Duodenal mucosa (tissue), 2 donors: ENCODE results near the gene ZBTB3.
"Not testable (repeated sequence)": the region's sequence is repeated elsewhere in the genome, so short reads cannot be mapped to it uniquely, and the experiment has no call there.

ENCODE experiments used
- H3K27ac ChIP-seq: one replicate; pipeline ENCODE4 v1.7.0; 2013; ENCODE audit warnings: low read depth, low read length
- H3K27me3 ChIP-seq, 2 donors: one replicate each; pipeline ENCODE4 v1.7.0; 2013; ENCODE audit warnings: low read length in 2 of 2, control low read depth in 1 of 2; ENCODE audit not compliant: insufficient read depth in 2 of 2, control insufficient read depth in 1 of 2
- H3K36me3 ChIP-seq, 2 donors: one replicate each; pipeline ENCODE4 v1.7.0; 2013; ENCODE audit warnings: low read length in 2 of 2, control low read depth in 1 of 2; ENCODE audit not compliant: insufficient read depth in 2 of 2, control insufficient read depth in 1 of 2
- H3K4me1 ChIP-seq, 2 donors: one replicate each; pipeline ENCODE4 v1.7.0; 2013; ENCODE audit warnings: low read length in 2 of 2, control low read depth in 1 of 2; ENCODE audit not compliant: insufficient read depth in 2 of 2, control insufficient read depth in 1 of 2
- H3K4me3 ChIP-seq, 2 donors: one replicate each; pipeline ENCODE4 v1.7.0; 2013; ENCODE audit warnings: low read length in 2 of 2, low read depth in 1 of 2
- H3K9ac ChIP-seq, 2 donors: one replicate each; pipeline ENCODE4 v1.7.0; 2013; ENCODE audit warnings: low read length in 2 of 2, low read depth in 1 of 2
- H3K9me3 ChIP-seq, 2 donors: one replicate each; pipeline ENCODE4 v1.7.0; 2013; ENCODE audit warnings: low read length in 2 of 2, control low read depth in 1 of 2; ENCODE audit not compliant: control insufficient read depth in 1 of 2

ZBTB3 gene

DNA sequence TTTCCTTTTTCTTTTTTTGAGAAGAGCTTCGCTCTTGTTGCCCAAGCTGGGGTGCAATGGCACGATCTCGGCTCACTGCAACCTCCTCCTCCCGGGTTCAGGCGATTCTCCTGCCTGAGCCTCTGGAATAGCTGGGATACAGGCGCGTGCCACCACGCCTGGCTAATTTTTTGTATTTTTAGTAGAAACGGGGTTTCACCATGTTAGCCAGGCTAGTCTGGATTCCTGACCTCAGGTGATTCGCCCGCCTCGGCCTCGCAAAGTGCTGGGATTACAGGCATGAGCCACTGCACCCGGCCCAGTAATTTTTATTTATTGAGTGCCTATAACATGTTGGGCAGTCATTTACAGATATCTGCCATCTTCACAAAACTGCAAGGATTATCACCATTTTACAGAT is 23.9 kb downstream of the ZBTB3 start:
- Histone ChIP-seq H3K9ac (peak overlapping the region; percentile 8 to 55), H3K36me3 (peaks cover 8 to 16% of the 10 kb centered on the region in 2 donors), H3K4me3 (peak overlapping the region; percentile 48 to 98), H3K4me1 (peaks cover 9 to 15% of the 10 kb centered on the region in 2 donors)
- not testable (repeated sequence) for H3K27ac ChIP-seq, H3K27me3 ChIP-seq, H3K9me3 ChIP-seq

DNA sequence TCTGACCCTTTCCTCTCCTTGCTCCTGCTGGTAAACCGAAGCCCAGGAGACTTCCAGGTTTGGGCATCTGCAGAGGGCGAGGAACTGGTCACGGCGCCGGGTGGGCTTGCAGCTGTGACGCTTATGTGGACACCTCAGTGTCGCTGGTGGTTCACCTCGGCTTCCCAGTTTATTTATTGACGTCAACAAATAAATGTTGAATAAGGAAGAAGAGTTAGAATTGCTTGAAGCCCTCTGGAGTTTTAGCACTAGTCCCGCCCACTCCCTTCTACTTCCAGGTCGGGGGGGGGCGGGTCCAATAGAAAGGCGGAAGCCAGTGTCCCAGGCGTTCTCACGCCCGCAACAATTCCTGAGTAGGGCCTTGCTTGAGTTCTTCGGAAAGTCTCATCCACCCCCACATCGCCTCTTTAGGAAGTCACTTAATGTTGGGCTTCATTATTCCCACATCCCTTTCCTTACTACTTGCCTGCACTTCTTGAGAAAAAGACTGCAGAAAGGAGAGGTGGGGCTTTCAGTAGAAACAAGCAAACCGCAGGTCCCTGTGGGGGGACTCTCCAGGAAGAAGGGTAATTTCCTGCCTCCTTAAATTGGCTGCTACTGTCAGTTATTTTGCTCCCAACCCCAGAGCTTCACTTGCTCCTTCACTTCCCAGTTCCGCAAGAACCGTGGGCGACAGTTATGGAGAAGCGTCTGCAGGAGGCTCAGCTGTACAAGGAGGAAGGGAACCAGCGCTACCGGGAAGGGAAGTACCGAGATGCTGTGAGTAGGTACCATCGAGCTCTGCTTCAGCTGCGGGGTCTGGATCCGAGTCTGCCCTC is 25.6 kb downstream of the ZBTB3 start, which contains the start of gene TTC9C:
TTC9C (plus strand) TSS at position 316 of the 818 bp plus-strand sequence; CDS start at position 679, 363 bp downstream.
- Histone ChIP-seq H3K4me3 (peak within 1 kb of the TSS; percentile 98), H3K4me1 (peaks cover 21 to 30% of the 10 kb centered on the region in 2 donors), H3K36me3 (peaks cover 6 to 14% of the 10 kb centered on the region in 2 donors), H3K9me3 (no peaks in the 10 kb centered on the region), H3K27ac (peak within 1 kb of the TSS; percentile 94), H3K27me3 (no peaks in the 10 kb centered on the region), H3K9ac (peak within 1 kb of the TSS; percentile 87 to 96)

- Histone ChIP-seq H3K9ac (peak overlapping the region; percentile 77 to 87), H3K36me3 (peaks cover 2 to 15% of the 10 kb centered on the region in 2 donors), H3K4me3 (peak overlapping the region; percentile 98), H3K9me3 (no peaks in the 10 kb centered on the region), H3K27ac (peak overlapping the region; percentile 94), H3K27me3 (no peaks in the 10 kb centered on the region), H3K4me1 (peaks cover 21 to 30% of the 10 kb centered on the region in 2 donors)
Observed at GRCh38 chr11:62727872-62728170, 26.1 kb downstream of the ZBTB3 start.

- Histone ChIP-seq H3K27ac (peak within 1 kb of the TSS; percentile 94), H3K4me1 (peaks cover 21 to 30% of the 10 kb centered on the region in 2 donors)
Observed at GRCh38 chr11:62727165-62727871, 26.6 kb downstream of the ZBTB3 start, which contains the start of gene HNRNPUL2. HNRNPUL2 (minus strand) TSS chr11:62727457; CDS start chr11:62727156, 301 bp downstream.

GRCh38 chr11:62726915-62727164 is 27.1 kb downstream of the ZBTB3 start:
- peak overlapping the region; percentile 98 for H3K4me3 ChIP-seq
- peak overlapping the region; percentile 94 for H3K27ac ChIP-seq
- no peaks in the 10 kb centered on the region for H3K27me3 ChIP-seq
- H3K4me1 ChIP-seq = peaks cover 21 to 30% of the 10 kb centered on the region in 2 donors
- H3K36me3 ChIP-seq = peaks cover 11 to 25% of the 10 kb centered on the region in 2 donors
- peak overlapping the region; percentile 95 to 96 for H3K9ac ChIP-seq
- H3K9me3 ChIP-seq = no peaks in the 10 kb centered on the region

More at GRCh38 chr11:62727165-62727871, 26.6 kb downstream of the ZBTB3 start, which contains the start of gene HNRNPUL2:
- Histone ChIP-seq H3K36me3 (peaks cover 6 to 20% of the 10 kb centered on the region in 2 donors), H3K9ac (peak within 1 kb of the TSS; percentile 95 to 96), H3K27me3 (no peaks in the 10 kb centered on the region), H3K4me3 (peak within 1 kb of the TSS; percentile 98), H3K9me3 (no peaks in the 10 kb centered on the region)

GRCh38 chr11:62726156-62726914 is 27.6 kb downstream of the ZBTB3 start:
- Histone ChIP-seq H3K4me3 (peak overlapping the region; percentile 98), H3K27ac (peak overlapping the region; percentile 94), H3K27me3 (no peaks in the 10 kb centered on the region), H3K9ac (peak overlapping the region; percentile 95 to 96), H3K4me1 (peaks cover 21 to 28% of the 10 kb centered on the region in 2 donors), H3K36me3 (peaks cover 16 to 30% of the 10 kb centered on the region in 2 donors), H3K9me3 (no peaks in the 10 kb centered on the region)

- H3K9me3 ChIP-seq = no peaks in the 10 kb centered on the region
- no peaks in the 10 kb centered on the region for H3K27me3 ChIP-seq
- peak overlapping the region; percentile 95 to 96 for H3K9ac ChIP-seq
- H3K36me3 ChIP-seq = peaks cover 23 to 37% of the 10 kb centered on the region in 2 donors
- H3K4me3 ChIP-seq = peak overlapping the region; percentile 98
- peaks cover 21 to 24% of the 10 kb centered on the region in 2 donors for H3K4me1 ChIP-seq
- no peak overlapping the region for H3K27ac ChIP-seq
Observed at GRCh38 chr11:62725646-62726045, 28.3 kb downstream of the ZBTB3 start.

DNA sequence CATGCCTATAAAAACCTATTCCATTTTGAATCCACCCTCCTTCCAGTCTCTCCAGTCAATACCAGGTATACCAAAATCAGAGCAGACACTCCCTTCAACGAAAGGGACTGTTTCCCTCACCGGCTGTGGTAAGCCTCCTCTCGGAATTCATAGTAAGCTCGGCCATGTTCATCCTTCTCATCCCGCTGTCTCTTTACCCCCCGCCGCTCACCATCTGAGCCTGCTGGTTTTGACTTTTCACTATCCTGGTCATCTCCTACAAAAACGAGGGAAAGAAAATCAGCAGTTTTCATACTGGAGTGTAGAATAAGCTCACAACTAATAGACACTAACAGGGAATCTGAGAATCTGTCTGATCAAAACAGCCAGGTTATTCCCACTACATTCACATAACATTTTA is 29.8 kb downstream of the ZBTB3 start:
- peak overlapping the region; percentile 95 to 96 for H3K9ac ChIP-seq
- H3K36me3 ChIP-seq = peaks cover 35 to 51% of the 10 kb centered on the region in 2 donors
- H3K4me3 ChIP-seq = peak overlapping the region; percentile 98
- H3K4me1 ChIP-seq = peaks cover 11 to 15% of the 10 kb centered on the region in 2 donors
- H3K27me3 ChIP-seq = no peaks in the 10 kb centered on the region
- no peaks in the 10 kb centered on the region for H3K9me3 ChIP-seq
- no peak overlapping the region for H3K27ac ChIP-seq

GRCh38 chr11:62721994-62722393 is 32.0 kb downstream of the ZBTB3 start:
- H3K9me3 ChIP-seq = no peaks in the 10 kb centered on the region
- H3K4me1 ChIP-seq = peaks cover 13 to 15% of the 10 kb centered on the region in 2 donors
- no peaks in the 10 kb centered on the region for H3K27me3 ChIP-seq
- no peak overlapping the region for H3K9ac ChIP-seq
- H3K4me3 ChIP-seq = no peak overlapping the region
- peaks cover 43 to 72% of the 10 kb centered on the region in 2 donors for H3K36me3 ChIP-seq
- no peak overlapping the region for H3K27ac ChIP-seq
